DND-41 (cell line): ENCODE data around the gene ITGB3BP.

Experiments
- EZH2 ChIP-seq: IDR thresholded peaks from 3 replicates; pipeline ENCODE4 v1.6.1; 2012; ENCODE audit warnings: borderline replicate concordance, low read depth, mild to moderate bottlenecking, moderate library complexity, low read length, inconsistent platforms; ENCODE audit not compliant: severe bottlenecking
- TF ChIP-seq, protein P1 (sequence below): IDR thresholded peaks from 2 replicates; pipeline ENCODE4 v1.5.1; 2012; ENCODE audit warnings: borderline replicate concordance, low read length, moderate library complexity, mild to moderate bottlenecking; ENCODE audit not compliant: poor library complexity, severe bottlenecking; ENCODE audit errors: extremely low read depth

DNA sequence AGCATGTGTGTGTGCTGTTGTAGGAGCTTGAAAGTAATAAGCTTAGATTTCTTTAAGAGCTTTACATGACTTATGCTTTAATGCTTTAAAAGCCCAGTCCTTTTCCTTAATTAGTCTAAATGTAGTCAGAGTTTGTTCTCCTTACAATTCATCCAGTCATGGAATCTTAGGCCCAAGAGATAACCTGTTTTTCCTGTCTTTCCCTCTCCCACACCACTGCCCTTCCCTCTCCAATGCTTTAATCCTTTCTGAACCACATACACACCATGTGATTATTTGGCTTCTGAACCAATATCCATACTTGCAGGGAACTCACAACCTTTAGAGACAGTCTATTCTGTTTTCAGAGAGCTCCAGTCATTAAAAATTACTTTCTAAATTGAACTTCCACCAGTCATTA lies 118.0 kb downstream of the ITGB3BP start:
- TF ChIP-seq, protein P1, sequence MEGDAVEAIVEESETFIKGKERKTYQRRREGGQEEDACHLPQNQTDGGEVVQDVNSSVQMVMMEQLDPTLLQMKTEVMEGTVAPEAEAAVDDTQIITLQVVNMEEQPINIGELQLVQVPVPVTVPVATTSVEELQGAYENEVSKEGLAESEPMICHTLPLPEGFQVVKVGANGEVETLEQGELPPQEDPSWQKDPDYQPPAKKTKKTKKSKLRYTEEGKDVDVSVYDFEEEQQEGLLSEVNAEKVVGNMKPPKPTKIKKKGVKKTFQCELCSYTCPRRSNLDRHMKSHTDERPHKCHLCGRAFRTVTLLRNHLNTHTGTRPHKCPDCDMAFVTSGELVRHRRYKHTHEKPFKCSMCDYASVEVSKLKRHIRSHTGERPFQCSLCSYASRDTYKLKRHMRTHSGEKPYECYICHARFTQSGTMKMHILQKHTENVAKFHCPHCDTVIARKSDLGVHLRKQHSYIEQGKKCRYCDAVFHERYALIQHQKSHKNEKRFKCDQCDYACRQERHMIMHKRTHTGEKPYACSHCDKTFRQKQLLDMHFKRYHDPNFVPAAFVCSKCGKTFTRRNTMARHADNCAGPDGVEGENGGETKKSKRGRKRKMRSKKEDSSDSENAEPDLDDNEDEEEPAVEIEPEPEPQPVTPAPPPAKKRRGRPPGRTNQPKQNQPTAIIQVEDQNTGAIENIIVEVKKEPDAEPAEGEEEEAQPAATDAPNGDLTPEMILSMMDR, result no peak
- no peak for TF ChIP-seq EZH2
